ENCODE measurements around the gene SPAG4.

SPAG4 gene

GRCh38 chr20:35578469-35578868, 37.2 kb upstream of the SPAG4 start:
- DNase-seq (ENCODE audit: low read depth): no peak
- H3K4me3 ChIP-seq (ENCODE audit: low read depth, low read length): no peak overlapping the region
- no peak for TF ChIP-seq CTCF (conservative IDR thresholded peaks at IDR 0.05; ENCODE audit: low read depth, low read length)

DNA sequence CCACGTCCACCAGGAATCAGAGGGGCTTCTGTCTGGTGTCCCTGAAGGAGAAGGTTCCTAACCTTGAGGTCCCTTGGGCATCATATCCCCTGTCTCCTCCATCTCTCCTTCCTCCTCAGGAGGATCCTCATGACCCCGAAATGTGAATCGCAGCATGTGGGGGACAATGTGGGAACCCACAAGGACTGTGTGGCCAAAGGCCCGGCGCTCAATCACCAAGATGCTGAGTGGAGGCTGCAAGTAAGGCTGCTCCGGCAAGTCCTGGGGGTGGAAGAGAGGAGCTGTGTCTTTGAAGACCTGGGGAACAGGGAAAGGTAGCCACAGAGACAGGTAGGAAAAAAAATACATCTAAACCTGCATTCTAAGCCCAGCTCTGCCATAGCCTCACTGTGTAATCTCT, 36.4 kb upstream of the SPAG4 start:
- TF ChIP-seq CTCF (conservative IDR thresholded peaks at IDR 0.05; ENCODE audit: low read depth, low read length): no peak

DNA sequence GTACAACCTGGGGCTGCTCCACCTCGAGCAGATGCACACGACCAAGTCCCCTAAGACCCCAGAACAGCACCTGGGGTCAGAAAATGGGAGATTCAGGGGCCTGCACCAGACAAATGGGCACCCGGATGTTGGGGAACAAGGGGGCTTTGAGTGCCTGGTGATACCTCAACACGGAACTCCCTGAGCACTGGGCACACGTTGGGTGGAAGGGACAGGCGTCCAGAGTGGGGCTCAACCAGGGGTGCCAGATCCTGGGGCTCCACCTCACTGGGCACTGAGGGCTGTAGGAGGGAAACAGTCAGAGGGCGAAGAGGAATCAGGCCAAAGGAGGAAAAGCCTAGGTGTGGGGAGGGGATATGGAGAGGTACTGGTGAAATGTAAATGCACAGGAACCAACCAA, 33.5 kb upstream of the SPAG4 start:
- TF ChIP-seq CTCF (conservative IDR thresholded peaks at IDR 0.05; ENCODE audit: low read depth, low read length): no peak
- DNase-seq (ENCODE audit: low read depth): no peak
- H3K4me3 ChIP-seq (ENCODE audit: low read depth, low read length): no peak overlapping the region

More for the DNA sequence above, 36.4 kb upstream of the SPAG4 start:
- no peak overlapping the region for H3K4me3 ChIP-seq (ENCODE audit: low read depth, low read length)
- no peak for DNase-seq (ENCODE audit: low read depth)

GRCh38 chr20:35582741-35583404, 32.8 kb upstream of the SPAG4 start:
- TF ChIP-seq CTCF (conservative IDR thresholded peaks at IDR 0.05; ENCODE audit: low read depth, low read length): no peak
- H3K4me3 ChIP-seq (ENCODE audit: low read depth, low read length): no peak overlapping the region
- DNase-seq (ENCODE audit: low read depth): no peak

- no peak for DNase-seq (ENCODE audit: low read depth)
- TF ChIP-seq CTCF (conservative IDR thresholded peaks at IDR 0.05; ENCODE audit: low read depth, low read length): no peak
- H3K4me3 ChIP-seq (ENCODE audit: low read depth, low read length): no peak overlapping the region
These were observed 31.7 kb upstream of the SPAG4 start for GRCh38 chr20:35583636-35584560.

DNA sequence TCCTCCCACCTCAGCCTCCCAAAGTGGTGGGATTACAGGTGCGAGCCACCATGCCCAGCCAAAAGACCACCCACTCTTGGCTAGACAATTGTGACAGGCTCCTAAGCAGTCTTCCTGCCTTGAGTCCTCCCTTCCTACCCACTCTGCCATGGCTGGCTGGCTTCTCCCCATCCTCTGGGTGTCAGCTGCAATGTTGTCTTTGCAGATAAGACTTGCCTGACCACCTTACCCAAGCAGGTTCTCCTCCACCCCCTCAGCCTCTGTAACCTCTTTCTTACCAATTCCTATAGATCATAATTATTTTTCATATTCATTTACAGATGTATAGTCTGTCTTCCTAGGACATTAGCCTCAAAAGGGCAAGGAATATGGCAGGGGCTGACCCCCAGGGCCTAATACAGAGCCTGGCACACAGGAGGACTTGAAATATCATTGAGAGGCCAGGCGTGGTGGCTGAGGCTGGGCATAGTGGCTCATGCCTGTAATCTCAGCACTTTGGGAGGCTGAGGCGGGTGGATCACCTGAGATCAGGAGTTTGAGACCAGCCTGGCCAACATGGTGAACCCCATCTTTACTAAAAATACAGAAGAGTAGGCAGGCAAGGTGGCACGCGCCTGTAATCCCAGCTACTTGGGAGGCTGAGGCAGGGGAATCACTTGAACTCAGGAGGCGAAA, 28.7 kb upstream of the SPAG4 start:
- TF ChIP-seq CTCF (conservative IDR thresholded peaks at IDR 0.05; ENCODE audit: low read depth, low read length): no peak
- DNase-seq (ENCODE audit: low read depth): no peak
- H3K4me3 ChIP-seq (ENCODE audit: low read depth, low read length): no peak overlapping the region
